ENCODE results near the gene DPYD. TPM values are rescaled to one million over a fixed set of nuclear protein-coding genes. Genes with fewer than 3 reads are reported as not detected.

Gene DPYD
- total RNA-seq, 2 donors from 2014 or later: 9.2 to 17.5 TPM

DNA sequence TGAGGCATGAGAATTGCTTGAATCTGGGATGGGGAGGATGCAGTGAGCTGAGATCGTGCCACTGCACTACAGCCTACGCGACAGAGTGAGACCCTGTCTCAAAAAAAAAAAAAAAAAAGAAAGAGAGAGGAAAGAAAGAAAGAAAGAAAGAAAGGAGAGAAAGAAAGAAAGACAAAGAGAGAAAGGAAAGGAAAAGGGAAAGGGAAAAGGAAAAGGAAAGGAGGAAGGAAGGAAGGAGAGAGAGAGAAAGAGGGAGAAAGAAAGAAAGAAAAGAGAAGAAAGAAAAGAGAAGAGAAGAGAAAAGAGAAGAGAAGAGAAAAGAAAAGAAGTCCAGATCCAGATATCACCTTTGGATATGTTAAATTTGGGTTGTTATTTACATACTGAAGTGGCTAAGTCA is 106.0 kb downstream of the DPYD start:
- Mint-ChIP-seq H3K4me3 (no peak overlapping the region), H3K4me1 (no peaks in the 10 kb centered on the region), H3K27ac (no peak overlapping the region), H3K9me3 (no peaks in the 10 kb centered on the region), H3K36me3 (ENCODE audit: low read depth) (no peaks in the 10 kb centered on the region), H3K27me3 (ENCODE audit: insufficient read depth) (peaks cover 3% of the 10 kb centered on the region)
- no peak for TF ChIP-seq CTCF (conservative IDR thresholded peaks at IDR 0.05)
- Histone ChIP-seq H3K36me3 (ENCODE audit: control insufficient read depth, insufficient read depth, low read length) (no peaks in the 10 kb centered on the region), H3K9me3 (ENCODE audit: control insufficient read depth, low read length) (no peaks in the 10 kb centered on the region), H3K27ac (ENCODE audit: low read depth, low read length) (no peak overlapping the region), H3K27me3 (ENCODE audit: control insufficient read depth, insufficient read depth, low read length, poor library complexity, severe bottlenecking) (no peaks in the 10 kb centered on the region), H3K9ac (ENCODE audit: extremely low read depth, low read length, poor library complexity, severe bottlenecking) (no peak overlapping the region), H3K4me1 (ENCODE audit: control insufficient read depth, insufficient read depth, low read length) (no peaks in the 10 kb centered on the region), H3K4me3 (ENCODE audit: low read length) (no peak overlapping the region)
- 92 to 93% methylated on average over 3 of the region's 3 CpGs for WGBS, 2 experiments (ENCODE audit: insufficient coverage in 1 of 2, insufficient read length in 1 of 2)
- DNase-seq: no peak

- no peaks in the 10 kb centered on the region for H3K9me3 Mint-ChIP-seq
- H3K4me1 Mint-ChIP-seq: no peaks in the 10 kb centered on the region
- H3K36me3 Mint-ChIP-seq (ENCODE audit: low read depth): no peaks in the 10 kb centered on the region
- Histone ChIP-seq H3K27me3 (ENCODE audit: control insufficient read depth, insufficient read depth, low read length, poor library complexity, severe bottlenecking) (no peaks in the 10 kb centered on the region), H3K9ac (ENCODE audit: extremely low read depth, low read length, poor library complexity, severe bottlenecking) (no peak overlapping the region), H3K36me3 (ENCODE audit: control insufficient read depth, insufficient read depth, low read length) (no peaks in the 10 kb centered on the region), H3K4me1 (ENCODE audit: control insufficient read depth, insufficient read depth, low read length) (no peaks in the 10 kb centered on the region), H3K9me3 (ENCODE audit: control insufficient read depth, low read length) (no peaks in the 10 kb centered on the region), H3K4me3 (ENCODE audit: low read length) (no peak overlapping the region), H3K27ac (ENCODE audit: low read depth, low read length) (no peak overlapping the region)
- peaks cover 3% of the 10 kb centered on the region for H3K27me3 Mint-ChIP-seq (ENCODE audit: insufficient read depth)
- TF ChIP-seq CTCF (conservative IDR thresholded peaks at IDR 0.05): no peak
- DNase-seq: no peak
- H3K27ac Mint-ChIP-seq: no peak overlapping the region
- H3K4me3 Mint-ChIP-seq: no peak overlapping the region
- WGBS, 2 experiments (ENCODE audit: insufficient coverage in 1 of 2, insufficient read length in 1 of 2): 86 to 94% methylated on average over 1 of the region's 1 CpG
Observed at GRCh38 chr1:97814121-97814520, 106.7 kb downstream of the DPYD start.

- Histone ChIP-seq H3K36me3 (ENCODE audit: control insufficient read depth, insufficient read depth, low read length) (no peaks in the 10 kb centered on the region), H3K4me3 (ENCODE audit: low read length) (no peak overlapping the region), H3K4me1 (ENCODE audit: control insufficient read depth, insufficient read depth, low read length) (no peaks in the 10 kb centered on the region), H3K9ac (ENCODE audit: extremely low read depth, low read length, poor library complexity, severe bottlenecking) (no peak overlapping the region), H3K9me3 (ENCODE audit: control insufficient read depth, low read length) (no peaks in the 10 kb centered on the region), H3K27ac (ENCODE audit: low read depth, low read length) (no peak overlapping the region), H3K27me3 (ENCODE audit: control insufficient read depth, insufficient read depth, low read length, poor library complexity, severe bottlenecking) (no peaks in the 10 kb centered on the region)
- Mint-ChIP-seq H3K27me3 (ENCODE audit: insufficient read depth) (peaks cover 3% of the 10 kb centered on the region), H3K4me1 (no peaks in the 10 kb centered on the region), H3K36me3 (ENCODE audit: low read depth) (no peaks in the 10 kb centered on the region), H3K9me3 (no peaks in the 10 kb centered on the region), H3K4me3 (no peak overlapping the region), H3K27ac (no peak overlapping the region)
- no peak for TF ChIP-seq CTCF (conservative IDR thresholded peaks at IDR 0.05)
- no peak for DNase-seq
Observed at GRCh38 chr1:97812076-97812475, 108.8 kb downstream of the DPYD start.

Measured in endodermal cell (in vitro differentiated cells).